ENCODE data around the gene EYA4.

DNA sequence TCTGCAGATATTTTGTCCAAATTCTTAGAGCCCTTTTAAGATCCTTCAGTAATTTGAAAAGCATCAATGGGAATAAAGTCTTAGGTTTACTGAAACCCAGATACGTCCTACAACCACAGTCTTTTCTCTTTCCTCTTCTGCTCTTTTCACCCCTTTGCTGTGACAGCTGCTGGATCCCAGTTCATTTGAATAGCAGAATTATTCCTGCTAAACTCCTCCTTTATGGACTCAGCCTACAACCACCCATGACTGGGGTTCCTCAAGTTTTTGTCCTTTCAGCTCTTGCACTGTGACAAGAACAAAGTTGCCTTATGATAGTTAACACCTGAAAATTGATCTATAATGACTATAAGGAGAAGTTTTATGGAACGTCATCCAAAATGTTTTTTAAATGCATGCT lies 237.5 kb downstream of the EYA4 start:
- TF ChIP-seq EZH2 (IDR thresholded peaks at IDR 0.05; ENCODE audit: low read length, unreplicated experiment) = no peak
- TF ChIP-seq, protein P1, sequence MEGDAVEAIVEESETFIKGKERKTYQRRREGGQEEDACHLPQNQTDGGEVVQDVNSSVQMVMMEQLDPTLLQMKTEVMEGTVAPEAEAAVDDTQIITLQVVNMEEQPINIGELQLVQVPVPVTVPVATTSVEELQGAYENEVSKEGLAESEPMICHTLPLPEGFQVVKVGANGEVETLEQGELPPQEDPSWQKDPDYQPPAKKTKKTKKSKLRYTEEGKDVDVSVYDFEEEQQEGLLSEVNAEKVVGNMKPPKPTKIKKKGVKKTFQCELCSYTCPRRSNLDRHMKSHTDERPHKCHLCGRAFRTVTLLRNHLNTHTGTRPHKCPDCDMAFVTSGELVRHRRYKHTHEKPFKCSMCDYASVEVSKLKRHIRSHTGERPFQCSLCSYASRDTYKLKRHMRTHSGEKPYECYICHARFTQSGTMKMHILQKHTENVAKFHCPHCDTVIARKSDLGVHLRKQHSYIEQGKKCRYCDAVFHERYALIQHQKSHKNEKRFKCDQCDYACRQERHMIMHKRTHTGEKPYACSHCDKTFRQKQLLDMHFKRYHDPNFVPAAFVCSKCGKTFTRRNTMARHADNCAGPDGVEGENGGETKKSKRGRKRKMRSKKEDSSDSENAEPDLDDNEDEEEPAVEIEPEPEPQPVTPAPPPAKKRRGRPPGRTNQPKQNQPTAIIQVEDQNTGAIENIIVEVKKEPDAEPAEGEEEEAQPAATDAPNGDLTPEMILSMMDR (conservative IDR thresholded peaks at IDR 0.05; ENCODE audit: low read depth, low read length) = no peak

Data from PC-3 (cell line).